ENCODE results near the gene NCOR2.

The NCOR2 gene

DNA sequence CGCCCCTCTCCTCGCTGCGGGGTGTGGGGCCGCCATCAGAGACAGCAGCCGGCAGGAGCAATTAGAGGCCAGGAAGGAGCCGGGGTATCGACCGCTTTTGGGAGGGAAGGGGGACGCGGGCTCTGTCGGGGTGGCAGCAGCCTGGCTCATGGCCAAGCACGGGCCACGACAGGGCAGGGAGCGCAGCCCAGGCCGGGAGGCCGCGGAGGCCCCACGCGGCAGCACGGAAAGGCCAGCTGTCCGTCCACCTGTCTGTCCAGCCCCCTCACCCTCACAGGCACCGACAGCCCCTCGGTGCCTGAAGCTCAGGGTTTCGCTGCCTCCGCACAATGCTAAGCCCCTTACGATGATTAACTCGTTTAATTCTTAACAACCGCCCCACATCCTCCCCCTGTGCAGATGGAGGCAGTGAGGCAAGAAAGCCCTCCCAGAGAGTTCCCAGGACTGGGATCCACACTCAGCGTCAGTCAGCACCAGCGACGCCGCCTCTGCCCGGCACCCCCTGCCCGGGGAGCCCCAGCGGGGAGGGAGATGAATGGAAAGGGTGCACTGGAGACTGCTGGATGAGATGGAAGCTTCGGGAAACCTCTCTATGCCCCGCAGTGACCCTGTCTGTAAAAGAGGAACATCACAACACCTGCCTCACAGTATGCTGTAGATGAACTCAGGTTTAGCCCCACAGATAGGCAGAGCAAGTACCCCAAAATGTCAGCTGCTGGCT is 23.7 kb downstream of the NCOR2 start:
- no peak for DNase-seq (ENCODE audit: low spot score)
- TF ChIP-seq CTCF (IDR thresholded peaks at IDR 0.05; ENCODE audit: extremely low read depth, missing control alignments), result no peak

- DNase-seq (ENCODE audit: low spot score), result peak; percentile 68
- no peak for TF ChIP-seq CTCF (IDR thresholded peaks at IDR 0.05; ENCODE audit: extremely low read depth, missing control alignments)
Measured at GRCh38 chr12:124543052-124543589, 24.3 kb downstream of the NCOR2 start.

- TF ChIP-seq CTCF (IDR thresholded peaks at IDR 0.05; ENCODE audit: extremely low read depth, missing control alignments), result no peak
Measured at GRCh38 chr12:124542021-124542949, 25.1 kb downstream of the NCOR2 start.

DNA sequence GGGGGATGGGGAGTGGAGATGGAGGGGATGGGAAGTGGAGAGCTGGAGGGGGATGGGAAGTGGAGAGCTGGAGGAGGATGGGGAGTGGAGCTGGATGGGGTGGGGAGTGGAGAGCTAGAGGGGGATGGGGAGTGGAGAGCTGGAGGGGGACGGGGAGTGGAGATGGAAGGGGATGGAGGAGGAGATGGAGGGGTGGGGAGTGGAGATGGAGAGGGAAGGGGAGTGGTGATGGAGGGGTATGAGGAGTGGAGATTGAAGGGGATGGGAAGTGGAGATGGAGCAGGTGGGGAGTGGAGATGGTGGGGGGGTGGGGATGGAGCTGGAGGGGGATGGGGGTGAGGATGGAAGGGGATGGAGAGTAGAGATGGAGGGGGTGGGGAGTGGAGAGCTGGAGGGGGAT is 26.1 kb downstream of the NCOR2 start:
- no peak for DNase-seq (ENCODE audit: low spot score)
- no peak for TF ChIP-seq CTCF (IDR thresholded peaks at IDR 0.05; ENCODE audit: extremely low read depth, missing control alignments)

More at GRCh38 chr12:124542021-124542949, 25.1 kb downstream of the NCOR2 start:
- DNase-seq (ENCODE audit: low spot score), result no peak

- DNase-seq (ENCODE audit: low spot score), result no peak
- no peak for TF ChIP-seq CTCF (IDR thresholded peaks at IDR 0.05; ENCODE audit: extremely low read depth, missing control alignments)
Measured at GRCh38 chr12:124539084-124540041, 28.0 kb downstream of the NCOR2 start.

GRCh38 chr12:124538194-124539082 is 29.0 kb downstream of the NCOR2 start:
- no peak for DNase-seq (ENCODE audit: low spot score)
- TF ChIP-seq CTCF (IDR thresholded peaks at IDR 0.05; ENCODE audit: extremely low read depth, missing control alignments), result no peak
